Aorta (tissue), 5 donors: ENCODE measurements around the gene FRS3. TPM values are rescaled to one million over a fixed set of nuclear protein-coding genes. Genes with fewer than 3 reads are reported as not detected.
A peak's percentile ranks its signal among the peaks of the same experiment; 100 is the strongest.

Experiments
- ATAC-seq: fragments of 200-7000 bp; cut with Tn5 transposase; one replicate; pipeline ENCODE4 v1.9.1; 2022; ENCODE audit warnings: moderate library complexity; ENCODE audit not compliant: low FRiP score
- DNase-seq, 2 donors: peaks; one replicate each; pipeline ENCODE4 v3.0.0-alpha.2; 2020
- H3K27ac ChIP-seq, 2 donors: one replicate each; pipeline ENCODE4 v1.5.1; 2013; ENCODE audit warnings: low read length in 2 of 2, mild to moderate bottlenecking in 2 of 2, moderate library complexity in 2 of 2, control low read depth in 1 of 2, inconsistent platforms in 1 of 2, low read depth in 1 of 2
- H3K27me3 ChIP-seq, 2 donors: one replicate each; pipeline ENCODE4 v1.6.1; 2013; ENCODE audit warnings: control low read depth in 1 of 2, low read length in 1 of 2, mild to moderate bottlenecking in 1 of 2, moderate library complexity in 1 of 2; ENCODE audit not compliant: insufficient read depth in 2 of 2, control insufficient read depth in 1 of 2
- H3K36me3 ChIP-seq, 2 donors: one replicate each; pipeline ENCODE4 v1.6.1; 2013; ENCODE audit warnings: control low read depth in 1 of 2, low read length in 1 of 2, mild to moderate bottlenecking in 1 of 2; ENCODE audit not compliant: insufficient read depth in 2 of 2, control insufficient read depth in 1 of 2
- H3K4me1 ChIP-seq, 2 donors: one replicate each; pipeline ENCODE4 v1.6.1; 2013; ENCODE audit warnings: low read length in 2 of 2, control low read depth in 1 of 2, mild to moderate bottlenecking in 1 of 2, moderate library complexity in 1 of 2; ENCODE audit not compliant: insufficient read depth in 2 of 2, control insufficient read depth in 1 of 2
- H3K4me3 ChIP-seq, 2 donors: one replicate each; pipeline ENCODE4 v1.5.1; 2013; ENCODE audit warnings: low read length in 2 of 2, control low read depth in 1 of 2, mild to moderate bottlenecking in 1 of 2
- H3K9me3 ChIP-seq: one replicate; pipeline ENCODE4 v1.6.1; 2013; ENCODE audit warnings: mild to moderate bottlenecking, low read length; ENCODE audit not compliant: control insufficient read depth
- WGBS, 2 donors: extraction: QIAGEN DNeasy Blood & Tissue Kit; methylation state at CpG; one replicate each; pipeline ENCODE4 v1.1.7; 2013; 5-methylcytosine and 5-hydroxymethylcytosine counted together
- intact Hi-C, 2 donors: fragments of 100-400 bp; cut with DNase I; formaldehyde crosslinking; loops; one replicate each; pipeline versions ENCODE4 v1.14.2 to v1.15.0; 2022
- polyA plus RNA-seq, 2 donors: library from polyadenylated mRNA; stranded (reverse); fragments of 200-250 nt; gene quantifications; one replicate each; pipeline ENCODE4 v1.2.3, GENCODE V29; 2013
- total RNA-seq, 2 donors: library from RNA; stranded (reverse); fragmentation: NEBNext Ultra II Directional; extraction: Animal tissue kit (Norgen Biotek cat#: 25700); gene quantifications; one replicate each; pipeline ENCODE4 v1.2.1, GENCODE V29; 2021
- donor health status: healthy with polysubstance abuse.
- donor health status: Bipolar disorder and iron deficiency.
- donor health status: DM: no; HTN: no; CAD: no.
- donor health status: DM: no; HTN: no; CAD: no.
- donor health status: DM: yes; HTN: yes; CAD: no.

Gene FRS3
- total and polyA plus RNA-seq, 4 donors: 1.0 to 16.2 (median 4.5) TPM

DNA sequence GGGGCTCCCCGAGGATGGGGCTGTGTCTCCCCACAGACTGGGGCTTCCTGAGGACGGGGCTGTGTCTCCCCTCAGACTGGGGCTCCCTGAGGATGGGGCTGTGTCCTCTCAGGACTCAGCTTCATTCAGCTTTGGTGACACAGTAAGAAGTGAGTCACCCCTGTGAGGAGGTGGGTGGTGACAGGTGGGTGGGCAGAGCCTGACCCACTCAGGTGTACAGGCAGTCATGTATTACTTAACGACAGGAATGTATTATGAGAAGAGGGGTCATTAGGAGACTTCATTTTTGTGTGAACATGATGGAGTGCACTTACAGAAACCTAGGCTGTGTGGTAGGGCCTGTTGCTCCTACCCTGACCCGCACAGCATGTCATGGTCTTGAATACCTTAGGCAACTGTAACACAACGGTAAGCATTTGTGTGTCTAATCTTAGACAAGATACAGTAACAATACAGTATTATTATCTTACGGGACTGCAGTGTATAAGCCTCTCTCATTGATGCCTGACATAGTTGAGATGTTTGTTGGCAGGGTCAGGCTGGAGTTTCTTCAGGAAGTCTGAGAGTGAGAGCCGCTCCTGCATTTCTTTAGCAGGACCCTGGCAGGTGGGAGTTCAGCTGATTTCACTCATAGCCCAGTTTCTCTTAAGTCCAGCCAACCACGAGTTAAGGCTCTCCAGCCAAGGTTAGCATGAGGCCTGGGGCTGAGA, 21.6 kb downstream of the FRS3 start:
- Histone ChIP-seq H3K36me3 (no peaks in the 10 kb centered on the region), H3K4me3 (no peak overlapping the region), H3K27ac (no peak overlapping the region), H3K27me3 (no peaks in the 10 kb centered on the region), H3K9me3 (no peaks in the 10 kb centered on the region), H3K4me1 (no peaks in the 10 kb centered on the region)
- no peak for ATAC-seq
- DNase-seq: peak in 1 of 2 donors; percentile 10
- 60 to 71% methylated on average over 8 of the region's 8 CpGs for WGBS, 2 donors
- intact Hi-C loops: no loop called here

DNA sequence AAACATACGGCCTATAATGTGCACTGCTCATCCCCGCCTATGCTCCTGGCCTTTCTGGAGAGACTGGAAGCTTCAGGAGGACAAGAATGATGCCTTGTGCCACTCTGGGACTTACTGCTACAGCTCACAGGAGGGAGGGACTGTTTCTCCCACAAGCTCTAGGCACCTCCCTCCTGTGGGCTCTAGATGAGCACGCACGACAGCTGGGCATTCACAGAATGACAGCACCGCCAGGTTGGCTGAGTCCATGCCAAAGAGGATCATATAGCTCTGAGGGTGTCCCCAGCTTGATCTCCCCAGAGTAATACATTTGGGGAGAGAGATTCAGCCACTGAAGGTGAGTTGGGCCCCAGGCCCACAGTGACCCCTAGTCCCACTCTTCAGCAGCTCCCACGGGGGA, 22.4 kb downstream of the FRS3 start:
- no peak overlapping the region for H3K4me3 ChIP-seq
- H3K9me3 ChIP-seq: no peaks in the 10 kb centered on the region
- DNase-seq: peak in 1 of 2 donors; percentile 27
- no peak overlapping the region for H3K27ac ChIP-seq
- no peaks in the 10 kb centered on the region for H3K36me3 ChIP-seq
- intact Hi-C loops: no loop called here
- WGBS, 2 donors: 91 to 92% methylated on average over 6 of the region's 6 CpGs
- no peaks in the 10 kb centered on the region for H3K4me1 ChIP-seq
- ATAC-seq: no peak
- no peaks in the 10 kb centered on the region for H3K27me3 ChIP-seq

GRCh38 chr6:41756354-41756753, 23.3 kb downstream of the FRS3 start:
- no peak overlapping the region for H3K4me3 ChIP-seq
- H3K9me3 ChIP-seq: no peaks in the 10 kb centered on the region
- no peaks in the 10 kb centered on the region for H3K36me3 ChIP-seq
- peak in 1 of 2 donors; percentile 46 for DNase-seq
- H3K27me3 ChIP-seq: no peaks in the 10 kb centered on the region
- no peaks in the 10 kb centered on the region for H3K4me1 ChIP-seq
- WGBS, 2 donors: 59 to 68% methylated on average over 13 of the region's 13 CpGs
- H3K27ac ChIP-seq: no peak overlapping the region
- ATAC-seq: no peak
- intact Hi-C loops: no loop called here

GRCh38 chr6:41755895-41756294, 23.8 kb downstream of the FRS3 start:
- WGBS, 2 donors: 77 to 79% methylated on average over 4 of the region's 4 CpGs
- intact Hi-C loops: no loop called here
- Histone ChIP-seq H3K4me1 (no peaks in the 10 kb centered on the region), H3K9me3 (no peaks in the 10 kb centered on the region), H3K4me3 (no peak overlapping the region), H3K27me3 (no peaks in the 10 kb centered on the region), H3K27ac (no peak overlapping the region), H3K36me3 (no peaks in the 10 kb centered on the region)
- ATAC-seq (no peak), DNase-seq (peak in 1 of 2 donors; percentile 2)

GRCh38 chr6:41750374-41750773, 29.3 kb downstream of the FRS3 start:
- ATAC-seq (no peak), DNase-seq (no peak)
- 97 to 99% methylated on average over 3 of the region's 3 CpGs for WGBS, 2 donors
- H3K9me3 ChIP-seq: no peaks in the 10 kb centered on the region
- H3K4me1 ChIP-seq: no peaks in the 10 kb centered on the region
- intact Hi-C loops: no loop called here
- H3K27me3 ChIP-seq: no peaks in the 10 kb centered on the region
- H3K4me3 ChIP-seq: no peak overlapping the region
- no peaks in the 10 kb centered on the region for H3K36me3 ChIP-seq
- H3K27ac ChIP-seq: no peak overlapping the region

DNA sequence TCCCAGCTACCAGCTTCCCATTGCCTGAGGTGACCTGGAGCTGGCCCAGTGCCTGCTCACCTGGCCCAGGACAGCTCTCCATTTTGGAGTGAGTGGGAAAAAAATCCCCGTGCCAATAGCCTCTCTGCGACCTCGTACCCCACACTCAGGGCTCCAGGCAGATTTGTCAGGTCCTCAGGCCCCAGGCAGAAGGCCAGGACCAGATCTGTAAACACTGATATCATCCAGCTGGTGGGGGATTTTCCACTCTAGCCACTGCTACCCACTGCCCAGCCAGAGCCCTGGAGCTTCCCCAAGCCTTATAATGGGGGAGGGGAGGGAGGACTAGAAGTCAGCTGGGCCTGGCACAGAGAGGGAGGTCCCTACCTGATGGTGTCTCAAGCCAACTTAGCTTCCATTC, 31.2 kb downstream of the FRS3 start:
- ATAC-seq: no peak
- WGBS, 2 donors: 69 to 82% methylated on average over 3 of the region's 3 CpGs
- H3K4me3 ChIP-seq: no peak overlapping the region

DNA sequence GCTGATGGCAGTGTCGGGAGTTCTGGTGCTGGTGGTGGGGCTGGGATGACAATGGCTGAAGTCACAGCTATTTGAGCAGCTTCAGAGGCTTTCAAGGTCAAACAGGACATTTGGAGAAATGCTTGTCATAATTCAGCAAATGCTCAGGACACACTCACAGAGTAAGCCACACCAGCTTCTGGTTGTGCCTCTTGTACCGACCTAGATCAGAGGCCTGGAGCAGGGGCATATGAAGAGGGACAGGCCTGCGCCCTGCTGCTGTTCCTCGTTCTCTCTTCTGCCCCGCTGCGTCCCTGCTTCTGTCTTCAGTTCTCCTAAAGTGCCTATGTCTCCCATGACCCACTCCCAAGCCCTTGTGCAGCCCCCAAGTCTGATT, 31.6 kb downstream of the FRS3 start:
- H3K4me3 ChIP-seq: no peak overlapping the region
- WGBS, 2 donors: 93 to 94% methylated on average over 6 of the region's 6 CpGs
- no peaks in the 10 kb centered on the region for H3K27me3 ChIP-seq
- no peaks in the 10 kb centered on the region for H3K4me1 ChIP-seq
- DNase-seq: peak in 1 of 2 donors; percentile 5
- intact Hi-C loops: no loop called here
- no peaks in the 10 kb centered on the region for H3K9me3 ChIP-seq
- H3K27ac ChIP-seq: no peak overlapping the region
- no peaks in the 10 kb centered on the region for H3K36me3 ChIP-seq
- ATAC-seq: no peak

More for the DNA sequence above, 31.2 kb downstream of the FRS3 start:
- H3K9me3 ChIP-seq: no peaks in the 10 kb centered on the region
- intact Hi-C loops: no loop called here
- no peaks in the 10 kb centered on the region for H3K36me3 ChIP-seq
- peak in 1 of 2 donors; percentile 24 for DNase-seq
- H3K27me3 ChIP-seq: no peaks in the 10 kb centered on the region
- no peak overlapping the region for H3K27ac ChIP-seq
- no peaks in the 10 kb centered on the region for H3K4me1 ChIP-seq

DNA sequence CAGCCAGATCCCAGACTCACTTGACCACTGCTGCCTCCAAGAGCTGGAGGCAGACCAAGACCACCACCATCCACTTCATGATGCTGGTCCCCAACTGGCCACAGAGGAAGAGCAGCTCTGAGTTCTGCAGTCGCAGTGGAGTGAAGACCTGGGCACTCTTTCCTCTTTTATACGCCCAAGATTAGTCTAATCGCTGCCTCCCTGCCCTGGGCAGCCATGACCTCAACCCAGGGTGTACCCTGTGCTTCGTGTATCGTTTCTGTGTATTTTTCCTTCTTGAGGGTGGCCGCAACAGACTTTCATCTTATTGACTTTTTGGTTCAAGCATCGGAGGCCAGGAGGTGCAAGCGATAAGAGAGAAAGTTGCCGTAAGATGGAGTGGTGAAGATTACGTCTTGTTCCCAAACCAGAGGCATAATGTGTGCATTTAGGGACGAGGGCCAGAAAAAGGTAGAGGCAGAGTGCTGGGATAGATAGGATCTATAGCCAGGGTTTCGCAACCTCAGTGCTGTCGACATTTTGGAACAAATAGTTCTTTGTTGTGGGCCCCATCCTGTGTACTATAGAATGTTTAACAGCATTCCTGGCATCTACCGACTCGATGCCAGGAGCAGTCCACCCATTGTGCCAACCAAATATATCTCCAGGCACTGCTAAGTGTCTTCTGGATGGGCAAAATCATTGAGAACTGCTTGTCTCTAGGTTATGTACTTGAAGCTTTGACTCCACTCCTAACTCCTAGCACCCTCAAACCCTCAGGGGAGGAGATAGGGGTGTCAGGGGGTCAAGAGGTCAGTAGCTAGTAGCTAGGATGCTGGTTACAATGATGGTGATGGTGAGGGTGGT, 32.2 kb downstream of the FRS3 start, which contains the start of gene PGC:
PGC (minus strand) TSS at position 142 of the 846 bp plus-strand sequence; CDS start at position 79, 63 bp downstream.
- Histone ChIP-seq H3K9me3 (no peaks in the 10 kb centered on the region), H3K27me3 (no peaks in the 10 kb centered on the region), H3K4me1 (no peaks in the 10 kb centered on the region), H3K27ac (no peak within 1 kb of the TSS), H3K36me3 (no peaks in the 10 kb centered on the region), H3K4me3 (no peak within 1 kb of the TSS)
- ATAC-seq (no peak), DNase-seq (no peak)
- intact Hi-C loops: no loop called here
- 93 to 94% methylated on average over 15 of the region's 15 CpGs for WGBS, 2 donors
